ENCODE data around the gene SMC6.

The SMC6 gene

GRCh38 chr2:17615728-17616351 lies 137.8 kb downstream of the SMC6 start:
- DNase-seq (ENCODE audit: low spot score), result no peak

- DNase-seq (ENCODE audit: low spot score), result no peak
Observed at GRCh38 chr2:17615147-17615546, 138.5 kb downstream of the SMC6 start.

GRCh38 chr2:17614174-17614930 lies 139.3 kb downstream of the SMC6 start:
- DNase-seq (ENCODE audit: low spot score), result no peak

Data from iPS-NIHi11 (cell line).